Loucy (cell line): ENCODE measurements around the gene PPP1R13B.

Experiments
- H2AFZ ChIP-seq: fragments of 200-600 bp; sonication (generic); 2 replicates; pipeline ENCODE4 v1.6.0; 2016; ENCODE audit warnings: antibody characterized with exemption, mild to moderate bottlenecking, low read length, moderate library complexity
- H3F3A ChIP-seq: fragments of 200-600 bp; 2 replicates; pipeline ENCODE4 v1.6.0; 2016; ENCODE audit warnings: antibody characterized with exemption, low read depth, mild to moderate bottlenecking
- H3K27me3 ChIP-seq: fragments of 200-600 bp; sonication (generic); 2 replicates; pipeline ENCODE4 v1.6.1; 2014; ENCODE audit warnings: low read length, mild to moderate bottlenecking; ENCODE audit not compliant: insufficient read depth, poor library complexity, severe bottlenecking
- H3K36me3 ChIP-seq: fragments of 200-600 bp; sonication (generic); 2 replicates; pipeline ENCODE4 v1.6.1; 2016; ENCODE audit warnings: low read length; ENCODE audit not compliant: insufficient read depth
- H3K4me1 ChIP-seq: fragments of 200-600 bp; sonication (generic); 2 replicates; pipeline ENCODE4 v1.5.1; 2014; ENCODE audit warnings: low read length, mild to moderate bottlenecking; ENCODE audit not compliant: insufficient read depth, poor library complexity, severe bottlenecking
- H3K4me2 ChIP-seq: fragments of 200-600 bp; sonication (generic); 2 replicates; pipeline ENCODE4 v1.6.0; 2014; ENCODE audit warnings: antibody characterized with exemption, low read length, low read depth, mild to moderate bottlenecking; ENCODE audit not compliant: poor library complexity, severe bottlenecking
- H3K4me3 ChIP-seq: fragments of 200-600 bp; sonication (generic); 2 replicates; pipeline ENCODE4 v1.5.1; 2014; ENCODE audit warnings: low read length, mild to moderate bottlenecking, mixed read lengths; ENCODE audit not compliant: poor library complexity, severe bottlenecking
- H3K79me2 ChIP-seq: fragments of 200-600 bp; sonication (generic); 2 replicates; pipeline ENCODE4 v1.6.1; 2014; ENCODE audit warnings: low read length; ENCODE audit not compliant: insufficient read depth
- H3K9ac ChIP-seq: fragments of 200-600 bp; sonication (generic); 2 replicates; pipeline ENCODE4 v1.6.0; 2014; ENCODE audit warnings: mild to moderate bottlenecking, low read depth, low read length, moderate library complexity; ENCODE audit not compliant: poor library complexity, severe bottlenecking
- H3K9me2 ChIP-seq: fragments of 200-600 bp; sonication (generic); replicated peaks from 2 replicates; pipeline ENCODE4 v1.6.1; 2016; ENCODE audit warnings: low read depth, low read length, mixed read lengths
- H3K9me3 ChIP-seq: fragments of 200-600 bp; sonication (generic); 2 replicates; pipeline ENCODE4 v1.6.1; 2014; ENCODE audit warnings: mild to moderate bottlenecking, antibody characterized with exemption, low read length, low read depth; ENCODE audit not compliant: insufficient read depth
- H4K20me1 ChIP-seq: fragments of 200-600 bp; sonication (generic); 2 replicates; pipeline ENCODE4 v1.6.0; 2014; ENCODE audit warnings: antibody characterized with exemption, low read length, mild to moderate bottlenecking; ENCODE audit not compliant: insufficient read depth, poor library complexity, severe bottlenecking
- EZH2phosphoT487 ChIP-seq: fragments of 200-600 bp; IDR thresholded peaks from 2 replicates; pipeline ENCODE4 v1.6.1; 2018; ENCODE audit warnings: antibody characterized with exemption, mild to moderate bottlenecking, moderate library complexity, borderline replicate concordance
- TF ChIP-seq, protein P1 (sequence below): fragments of 200-600 bp; sonication (generic); conservative IDR thresholded peaks from 2 replicates; pipeline ENCODE4 v1.5.1; 2014; ENCODE audit warnings: mild to moderate bottlenecking, antibody characterized with exemption, low read length

PPP1R13B gene

GRCh38 chr14:103885509-103885932 is 38.1 kb upstream of the PPP1R13B start:
- Histone ChIP-seq H3K27me3 (no peaks in the 10 kb centered on the region), H3K4me2 (no peak overlapping the region), H2AFZ (no peak overlapping the region), H3K9me2 (no peaks in the 10 kb centered on the region), H3K4me3 (no peak overlapping the region), H3K9ac (no peak overlapping the region), H4K20me1 (no peaks in the 10 kb centered on the region), H3K4me1 (no peaks in the 10 kb centered on the region), H3K79me2 (no peaks in the 10 kb centered on the region), H3F3A (no peaks in the 10 kb centered on the region), H3K36me3 (no peaks in the 10 kb centered on the region), H3K9me3 (no peaks in the 10 kb centered on the region)
- TF ChIP-seq EZH2phosphoT487 = no peak
- TF ChIP-seq, protein P1, sequence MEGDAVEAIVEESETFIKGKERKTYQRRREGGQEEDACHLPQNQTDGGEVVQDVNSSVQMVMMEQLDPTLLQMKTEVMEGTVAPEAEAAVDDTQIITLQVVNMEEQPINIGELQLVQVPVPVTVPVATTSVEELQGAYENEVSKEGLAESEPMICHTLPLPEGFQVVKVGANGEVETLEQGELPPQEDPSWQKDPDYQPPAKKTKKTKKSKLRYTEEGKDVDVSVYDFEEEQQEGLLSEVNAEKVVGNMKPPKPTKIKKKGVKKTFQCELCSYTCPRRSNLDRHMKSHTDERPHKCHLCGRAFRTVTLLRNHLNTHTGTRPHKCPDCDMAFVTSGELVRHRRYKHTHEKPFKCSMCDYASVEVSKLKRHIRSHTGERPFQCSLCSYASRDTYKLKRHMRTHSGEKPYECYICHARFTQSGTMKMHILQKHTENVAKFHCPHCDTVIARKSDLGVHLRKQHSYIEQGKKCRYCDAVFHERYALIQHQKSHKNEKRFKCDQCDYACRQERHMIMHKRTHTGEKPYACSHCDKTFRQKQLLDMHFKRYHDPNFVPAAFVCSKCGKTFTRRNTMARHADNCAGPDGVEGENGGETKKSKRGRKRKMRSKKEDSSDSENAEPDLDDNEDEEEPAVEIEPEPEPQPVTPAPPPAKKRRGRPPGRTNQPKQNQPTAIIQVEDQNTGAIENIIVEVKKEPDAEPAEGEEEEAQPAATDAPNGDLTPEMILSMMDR = no peak

- H3K79me2 ChIP-seq = no peaks in the 10 kb centered on the region
- H3K9me3 ChIP-seq = no peaks in the 10 kb centered on the region
- no peaks in the 10 kb centered on the region for H3K4me1 ChIP-seq
- H2AFZ ChIP-seq = no peak overlapping the region
- TF ChIP-seq EZH2phosphoT487 = no peak
- TF ChIP-seq, protein P1 = no peak
- H3F3A ChIP-seq = no peaks in the 10 kb centered on the region
- no peaks in the 10 kb centered on the region for H3K36me3 ChIP-seq
- no peak overlapping the region for H3K4me2 ChIP-seq
- no peaks in the 10 kb centered on the region for H4K20me1 ChIP-seq
- no peak overlapping the region for H3K4me3 ChIP-seq
- H3K9ac ChIP-seq = no peak overlapping the region
- H3K27me3 ChIP-seq = no peaks in the 10 kb centered on the region
- H3K9me2 ChIP-seq = no peaks in the 10 kb centered on the region
These were observed 37.5 kb upstream of the PPP1R13B start for GRCh38 chr14:103884854-103885253.

DNA sequence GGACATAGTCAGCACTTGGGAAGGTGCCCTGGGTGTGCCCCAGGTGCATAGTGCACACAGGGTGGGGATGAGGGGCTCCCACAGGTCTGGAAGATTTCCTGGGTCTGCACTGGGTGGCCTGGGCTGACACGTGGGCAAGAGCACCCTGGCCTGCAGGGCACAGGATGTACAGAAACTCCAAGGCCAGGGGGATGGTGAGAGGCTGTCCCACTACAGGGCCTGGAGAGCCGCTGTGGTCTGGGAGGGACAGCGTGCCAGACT is 35.8 kb upstream of the PPP1R13B start:
- TF ChIP-seq EZH2phosphoT487 = no peak
- TF ChIP-seq, protein P1 = no peak
- Histone ChIP-seq H3K9me3 (no peaks in the 10 kb centered on the region), H3K4me2 (no peak overlapping the region), H3K27me3 (no peaks in the 10 kb centered on the region), H3K4me3 (no peak overlapping the region), H3F3A (no peaks in the 10 kb centered on the region), H3K4me1 (no peaks in the 10 kb centered on the region), H3K36me3 (no peaks in the 10 kb centered on the region), H4K20me1 (no peaks in the 10 kb centered on the region), H3K9me2 (no peaks in the 10 kb centered on the region), H2AFZ (no peak overlapping the region), H3K9ac (no peak overlapping the region), H3K79me2 (no peaks in the 10 kb centered on the region)
